ENCODE data around the gene ZDHHC5.

DNA sequence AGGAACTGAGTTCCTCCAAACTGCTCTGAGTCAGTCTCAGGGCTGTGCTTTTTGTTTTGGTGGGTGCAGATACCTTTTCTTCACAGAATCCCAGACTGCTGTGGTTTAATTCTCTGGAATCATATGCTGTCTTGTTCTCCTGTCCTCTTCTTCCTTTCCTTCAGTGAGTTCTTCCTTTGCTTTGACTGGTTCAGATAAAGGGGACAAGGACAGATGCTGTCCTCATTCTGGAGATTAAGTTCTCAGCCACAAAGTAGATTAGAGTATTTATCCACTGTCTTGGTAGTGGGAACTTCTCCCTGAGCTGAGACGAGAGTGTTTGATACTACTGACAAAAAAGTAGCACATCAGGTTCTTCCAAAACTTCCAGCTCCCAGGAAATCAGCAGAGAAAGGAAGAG, 13.3 kb downstream of the ZDHHC5 start:
- TF ChIP-seq, protein P1, sequence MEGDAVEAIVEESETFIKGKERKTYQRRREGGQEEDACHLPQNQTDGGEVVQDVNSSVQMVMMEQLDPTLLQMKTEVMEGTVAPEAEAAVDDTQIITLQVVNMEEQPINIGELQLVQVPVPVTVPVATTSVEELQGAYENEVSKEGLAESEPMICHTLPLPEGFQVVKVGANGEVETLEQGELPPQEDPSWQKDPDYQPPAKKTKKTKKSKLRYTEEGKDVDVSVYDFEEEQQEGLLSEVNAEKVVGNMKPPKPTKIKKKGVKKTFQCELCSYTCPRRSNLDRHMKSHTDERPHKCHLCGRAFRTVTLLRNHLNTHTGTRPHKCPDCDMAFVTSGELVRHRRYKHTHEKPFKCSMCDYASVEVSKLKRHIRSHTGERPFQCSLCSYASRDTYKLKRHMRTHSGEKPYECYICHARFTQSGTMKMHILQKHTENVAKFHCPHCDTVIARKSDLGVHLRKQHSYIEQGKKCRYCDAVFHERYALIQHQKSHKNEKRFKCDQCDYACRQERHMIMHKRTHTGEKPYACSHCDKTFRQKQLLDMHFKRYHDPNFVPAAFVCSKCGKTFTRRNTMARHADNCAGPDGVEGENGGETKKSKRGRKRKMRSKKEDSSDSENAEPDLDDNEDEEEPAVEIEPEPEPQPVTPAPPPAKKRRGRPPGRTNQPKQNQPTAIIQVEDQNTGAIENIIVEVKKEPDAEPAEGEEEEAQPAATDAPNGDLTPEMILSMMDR (IDR thresholded peaks at IDR 0.05 in 2 of 3, conservative IDR thresholded peaks at IDR 0.05 in 1 of 3; ENCODE audit: borderline replicate concordance in 1 of 3, insufficient read depth in 1 of 3, low read depth in 2 of 3, low read length in 2 of 3) = no peak
- TF ChIP-seq, protein P2, sequence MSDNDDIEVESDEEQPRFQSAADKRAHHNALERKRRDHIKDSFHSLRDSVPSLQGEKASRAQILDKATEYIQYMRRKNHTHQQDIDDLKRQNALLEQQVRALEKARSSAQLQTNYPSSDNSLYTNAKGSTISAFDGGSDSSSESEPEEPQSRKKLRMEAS (IDR thresholded peaks at IDR 0.05) = no peak
- no peak for TF ChIP-seq CEBPB (IDR thresholded peaks at IDR 0.05; ENCODE audit: low read depth)

All from HCT116 (cell line).